ENCODE measurements around the gene MAGEA11.
"Not testable (repeated sequence)": the region's sequence is repeated elsewhere in the genome, so short reads cannot be mapped to it uniquely, and the experiment has no call there.

The MAGEA11 gene

DNA sequence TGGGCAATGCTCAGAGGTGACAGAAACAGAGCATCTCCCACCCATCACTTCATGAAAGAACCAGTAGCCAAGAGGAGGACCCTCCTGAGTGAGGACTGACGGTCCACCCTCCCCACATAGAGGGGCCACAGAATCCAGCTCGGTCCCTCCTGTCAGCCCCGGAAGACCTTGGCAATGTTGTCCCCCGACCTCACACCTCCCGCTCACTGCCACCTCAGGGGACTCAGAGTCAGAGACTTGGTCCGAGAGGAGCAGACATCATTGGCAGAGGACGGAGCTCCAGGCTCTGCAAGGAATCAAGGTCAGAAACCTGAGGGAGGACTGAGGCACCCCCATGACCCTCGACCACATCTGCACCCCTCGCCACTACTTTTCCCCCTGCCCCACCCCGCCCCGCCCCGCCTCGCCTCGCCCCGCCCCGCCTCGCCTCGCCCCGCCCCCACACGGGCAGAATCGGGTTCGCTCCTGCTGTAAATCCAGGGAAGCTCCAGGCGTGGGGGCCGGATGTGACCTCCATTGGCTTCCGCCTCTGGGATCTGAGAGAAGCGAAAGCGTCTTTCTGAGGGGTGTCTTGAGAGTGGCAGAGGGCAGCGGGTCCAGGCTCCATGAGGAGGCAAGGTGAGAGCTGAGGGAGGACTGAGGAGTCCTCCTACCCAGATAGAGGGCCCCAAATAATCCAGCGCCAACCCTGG, at the start of gene MAGEA11:
Gene MAGEA11, plus strand, starts transcription at position 516 of the 692 bp plus-strand sequence. CDS start 1,100 bp downstream, outside the sequence.
- no peak for DNase-seq

DNA sequence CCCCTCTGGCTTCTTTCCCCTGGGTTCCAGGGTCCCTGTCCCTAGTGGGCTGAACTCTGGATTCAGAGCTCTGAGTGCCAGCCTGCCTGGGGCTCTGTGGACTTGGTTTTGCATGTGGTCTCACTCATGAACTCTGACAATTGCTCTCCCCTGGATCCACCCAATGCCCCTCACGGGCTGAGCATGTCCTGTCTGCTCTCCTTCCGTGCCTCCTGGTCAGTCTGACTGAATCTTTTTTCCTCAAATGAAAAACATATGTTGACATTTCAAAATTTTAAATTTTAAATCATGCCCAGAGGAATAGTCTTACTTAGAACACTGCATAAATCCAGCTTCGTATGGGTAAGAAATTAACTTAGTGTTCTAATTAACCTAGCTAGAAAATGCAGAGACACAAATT, 36.8 kb upstream of the MAGEA11 start:
- not testable (repeated sequence) for DNase-seq

DNA sequence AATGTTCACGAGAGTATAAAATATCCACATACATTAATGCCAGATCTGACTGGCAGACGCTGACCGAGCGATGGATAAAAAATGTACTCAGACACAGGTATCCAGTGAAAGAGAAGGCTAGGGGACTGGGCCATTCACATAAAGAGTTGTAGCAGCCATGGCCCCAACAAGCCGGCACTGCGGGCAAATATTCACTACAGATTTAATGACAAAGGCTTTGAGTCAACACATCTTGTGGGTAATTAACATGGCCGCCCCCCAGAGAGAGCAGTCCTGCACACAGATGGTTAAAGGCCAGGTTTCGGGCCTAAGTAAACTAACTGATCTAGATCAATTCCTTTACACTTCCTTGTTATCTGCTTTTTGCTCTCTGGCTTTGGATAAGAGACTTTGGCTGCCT, 36.3 kb upstream of the MAGEA11 start:
- not testable (repeated sequence) for DNase-seq

GRCh38 chrX:149679164-149679678, 32.6 kb upstream of the MAGEA11 start:
- not testable (repeated sequence) for DNase-seq

DNA sequence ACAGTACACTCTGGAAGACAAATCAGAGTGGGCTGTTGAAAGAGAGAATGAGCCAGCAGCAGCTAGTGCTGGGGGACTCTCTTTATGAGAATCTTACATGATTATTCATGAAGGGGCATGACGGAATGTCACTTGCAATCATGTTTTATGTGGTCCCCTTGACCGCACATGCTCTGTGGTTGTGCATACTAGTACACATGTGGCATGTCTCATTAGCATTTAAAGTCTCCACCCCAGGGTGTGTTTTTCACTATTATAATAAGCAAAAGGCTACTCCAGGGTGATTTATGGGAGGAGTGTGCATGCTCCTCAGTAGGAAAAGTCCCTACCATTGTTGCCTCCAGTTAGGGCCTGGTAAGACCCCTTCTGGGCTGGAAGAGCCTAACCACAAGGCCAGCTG, 30.7 kb upstream of the MAGEA11 start:
- no peak for DNase-seq

GRCh38 chrX:149682031-149682430, 29.8 kb upstream of the MAGEA11 start:
- DNase-seq: no peak

DNA sequence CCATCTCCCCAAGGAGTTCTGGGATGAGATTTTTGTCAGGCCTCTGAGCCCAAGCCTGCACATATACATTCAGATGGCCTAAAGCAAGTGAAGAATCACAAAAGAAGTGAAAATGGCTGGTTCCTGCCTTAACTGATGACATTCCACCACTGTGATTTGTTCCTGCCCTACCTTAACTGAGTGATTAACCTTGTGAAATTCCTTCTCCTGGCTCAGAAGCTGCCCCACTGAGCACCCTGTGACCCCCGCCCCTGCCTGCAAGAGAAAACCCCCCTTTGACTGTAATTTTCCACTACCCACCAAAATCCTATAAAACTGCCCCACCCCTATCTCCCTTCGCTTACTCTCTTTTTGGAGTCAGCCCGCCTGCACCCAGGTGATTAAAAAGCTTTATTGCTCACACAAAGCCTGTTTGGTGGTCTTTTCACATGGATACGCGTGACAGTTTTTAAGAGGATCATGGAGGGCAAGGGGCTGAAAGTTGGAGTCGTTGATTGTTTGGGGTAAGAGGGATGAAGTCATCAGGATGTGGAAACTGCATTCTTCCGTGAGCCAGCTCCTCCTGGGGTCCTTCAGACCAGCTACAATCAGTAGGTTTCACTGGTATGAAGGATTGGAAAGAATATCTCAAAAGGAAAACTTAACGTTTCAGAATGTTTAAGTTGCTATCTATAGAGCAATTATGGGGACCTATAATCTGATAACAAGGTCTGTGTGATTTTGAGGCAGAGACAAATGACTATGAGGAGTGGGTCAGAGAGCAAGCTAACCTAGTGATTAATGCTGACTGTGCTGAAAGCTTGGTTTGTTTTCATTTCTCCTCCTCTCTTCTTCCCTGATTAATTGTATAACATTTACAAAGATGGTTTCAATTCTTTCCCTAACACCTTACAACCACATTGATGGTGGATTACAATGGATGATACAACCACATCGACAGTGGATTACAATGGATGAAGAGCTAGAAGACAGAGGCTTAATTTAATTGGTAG, 28.6 kb upstream of the MAGEA11 start:
- DNase-seq: no peak

GRCh38 chrX:149683966-149684730, 27.7 kb upstream of the MAGEA11 start:
- no peak for DNase-seq

DNA sequence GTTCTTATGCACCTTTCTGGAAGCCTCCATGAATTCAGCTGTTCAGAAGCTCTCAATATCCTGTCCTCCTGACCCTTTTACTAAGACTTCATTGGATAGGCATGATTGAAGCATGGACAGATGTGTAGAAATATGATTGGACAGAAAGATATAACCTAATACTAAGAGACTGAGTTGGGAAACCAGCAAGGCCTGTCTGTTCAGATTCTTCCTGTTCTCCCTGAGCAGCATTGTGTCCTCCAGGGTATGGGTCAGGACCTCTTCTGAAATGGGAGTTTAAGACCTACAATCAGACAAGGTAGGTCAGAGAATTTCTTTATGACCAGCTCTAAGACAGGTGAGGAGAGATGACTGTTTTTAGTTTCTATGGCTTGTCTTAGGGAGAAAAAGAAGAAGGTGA, 23.9 kb upstream of the MAGEA11 start:
- DNase-seq: no peak

DNA sequence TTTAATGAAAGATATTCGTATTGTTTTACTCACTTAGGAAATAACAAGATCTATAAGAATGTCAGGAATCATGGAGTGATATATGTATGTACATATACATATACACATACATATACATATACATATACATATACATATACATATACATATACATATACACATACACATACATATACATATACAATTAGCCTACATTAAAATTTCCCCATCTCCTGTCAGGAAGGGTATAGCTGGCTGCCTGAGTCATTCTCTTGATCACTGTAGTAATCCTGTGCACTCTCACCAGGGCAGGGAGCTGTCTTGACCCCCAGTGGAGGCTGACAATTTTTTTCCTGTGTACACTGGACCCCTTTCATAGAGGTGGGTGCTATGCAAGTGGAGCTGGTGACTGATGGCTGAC, 23.3 kb upstream of the MAGEA11 start:
- DNase-seq: no peak

DNA sequence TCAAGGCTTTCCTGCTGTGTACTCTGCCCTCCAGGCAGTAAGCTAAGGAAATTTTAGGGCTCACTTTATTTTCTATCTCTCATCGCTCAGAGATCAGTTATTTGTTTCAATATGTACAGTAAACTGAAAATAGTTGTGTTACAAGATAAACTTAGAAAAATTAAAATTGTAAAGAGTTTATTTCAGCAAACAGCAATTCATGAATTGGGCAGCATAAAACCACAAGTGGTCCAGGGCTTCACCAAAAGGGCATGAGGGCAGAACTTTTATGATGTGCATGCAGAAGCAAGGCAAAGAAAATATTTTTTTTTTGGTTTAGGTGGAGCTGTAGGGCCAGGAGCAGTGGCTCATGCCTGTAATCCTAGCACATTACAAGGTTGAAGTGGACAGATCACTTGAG, 20.1 kb upstream of the MAGEA11 start:
- DNase-seq: no peak

DNA sequence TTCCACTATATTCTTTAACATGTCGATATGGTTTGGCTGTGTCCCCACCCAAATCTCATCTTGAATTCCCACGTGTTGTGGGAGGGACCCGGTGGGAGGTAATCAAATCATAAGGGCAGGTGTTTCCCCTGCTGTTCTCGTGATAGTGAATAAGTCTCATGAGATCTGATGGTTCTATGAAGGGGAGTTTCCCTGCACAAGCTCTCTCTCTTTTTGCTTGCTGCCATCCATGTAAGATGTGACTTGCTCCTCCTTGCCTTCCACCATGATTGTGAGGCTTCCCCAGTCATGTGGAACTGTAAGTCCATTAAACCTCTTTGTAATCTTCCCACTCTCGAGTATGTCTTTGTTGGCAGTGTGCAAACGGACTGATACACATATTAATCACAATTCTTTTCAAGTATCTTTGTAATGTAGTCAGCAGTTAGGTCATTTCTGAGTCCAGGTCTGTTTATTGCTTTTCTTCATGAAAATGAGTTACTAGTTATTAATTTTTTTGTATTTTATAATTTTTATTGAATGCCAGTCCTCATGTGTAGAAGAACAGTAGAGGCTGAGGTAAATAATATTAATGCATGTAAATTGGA, 19.1 kb upstream of the MAGEA11 start:
- DNase-seq: not testable (repeated sequence)

GRCh38 chrX:149699761-149700160, 12.1 kb upstream of the MAGEA11 start:
- DNase-seq: no peak

DNA sequence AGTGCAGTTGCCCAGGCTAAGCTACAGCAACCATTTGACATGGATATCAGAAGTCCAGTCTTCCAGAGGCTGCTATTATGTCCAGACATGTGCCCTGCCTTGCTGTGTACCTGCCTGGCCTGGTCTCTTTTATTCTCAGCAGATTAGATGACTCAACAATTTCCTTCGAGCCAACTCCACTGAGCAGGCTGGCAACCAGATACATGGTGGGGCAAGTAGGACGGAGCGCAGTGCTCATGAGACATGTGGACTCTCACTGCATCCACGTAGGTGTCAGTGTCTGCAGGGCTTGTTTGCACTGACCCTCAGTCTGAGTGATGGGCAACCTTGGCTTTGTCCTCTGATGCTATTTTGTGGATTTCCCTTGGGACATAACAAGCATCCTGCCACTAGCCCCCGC, 7.2 kb upstream of the MAGEA11 start:
- DNase-seq: no peak

DNA sequence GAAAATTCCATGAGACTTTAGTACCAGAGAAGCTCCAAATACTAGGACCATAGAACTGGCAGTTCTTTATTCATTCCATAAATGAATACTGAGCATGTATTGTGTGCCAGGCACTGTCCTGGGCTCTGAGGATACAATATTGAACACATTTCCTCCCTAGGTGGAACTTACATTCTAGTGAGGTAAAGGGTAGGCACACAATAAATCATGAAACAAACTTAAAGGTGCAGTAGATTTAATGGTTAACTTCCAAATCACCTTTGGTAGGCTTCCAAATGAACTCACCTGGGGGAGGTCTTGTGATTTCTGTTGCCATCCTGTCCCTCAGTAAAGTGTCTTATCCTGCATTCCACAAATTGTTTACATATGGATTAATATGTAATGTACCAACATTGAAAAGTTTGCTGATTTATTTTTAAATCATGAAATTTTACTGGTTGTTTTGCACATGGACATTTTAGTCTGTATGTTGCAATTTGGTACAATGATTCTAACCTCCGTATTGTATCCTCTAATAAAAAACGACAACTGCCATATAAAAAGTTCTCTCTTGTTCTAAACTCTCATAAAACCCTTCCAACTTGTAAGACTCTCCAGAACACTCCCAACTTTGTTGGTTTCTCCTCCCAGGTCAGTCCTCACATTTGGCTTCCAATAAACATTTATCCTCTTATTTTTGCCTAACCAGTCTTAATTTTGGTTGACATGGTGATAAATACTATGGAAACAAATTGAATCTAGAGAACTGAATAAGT, 4.5 kb upstream of the MAGEA11 start:
- DNase-seq: no peak

DNA sequence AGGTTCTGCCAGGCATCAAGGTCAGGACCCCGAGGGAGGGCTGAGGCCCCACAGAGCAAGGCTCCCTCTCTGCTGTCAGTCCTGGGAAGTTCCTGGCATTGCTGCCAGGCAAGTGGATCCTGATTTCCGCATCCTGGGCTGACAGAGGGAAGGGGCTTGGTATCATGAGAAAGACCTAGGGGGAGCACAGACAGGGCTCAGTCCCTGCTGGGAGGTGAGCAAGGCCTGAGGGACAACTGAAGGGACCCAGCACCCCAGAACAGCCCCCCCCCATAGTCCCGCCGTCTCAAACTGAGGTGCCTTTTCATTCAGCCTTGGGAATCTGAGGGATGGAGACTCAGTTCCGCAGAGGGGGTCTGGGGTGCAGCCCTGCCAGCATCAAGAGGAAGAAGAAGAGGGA, 971 bp downstream of the MAGEA11 start:
- no peak for DNase-seq

- DNase-seq: no peak
Measured at GRCh38 chrX:149713279-149714050, 1.6 kb downstream of the MAGEA11 start.

GRCh38 chrX:149715468-149715867, 3.6 kb downstream of the MAGEA11 start:
- DNase-seq: no peak

DNA sequence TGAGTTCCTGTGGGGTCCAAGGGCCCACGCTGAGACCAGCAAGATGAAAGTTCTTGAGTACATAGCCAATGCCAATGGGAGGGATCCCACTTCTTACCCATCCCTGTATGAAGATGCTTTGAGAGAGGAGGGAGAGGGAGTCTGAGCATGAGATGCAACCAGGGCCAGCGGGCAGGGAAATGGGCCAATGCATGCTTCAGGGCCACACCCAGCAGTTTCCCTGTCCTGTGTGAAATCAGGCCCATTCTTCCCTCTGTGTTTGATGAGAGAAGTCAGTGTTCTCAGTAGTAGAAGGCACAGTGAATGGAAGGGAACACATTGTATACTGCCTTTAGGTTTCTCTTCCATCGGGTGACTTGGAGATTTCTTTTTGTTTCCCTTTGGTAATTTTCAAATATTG, 4.8 kb downstream of the MAGEA11 start:
- DNase-seq: no peak

DNA sequence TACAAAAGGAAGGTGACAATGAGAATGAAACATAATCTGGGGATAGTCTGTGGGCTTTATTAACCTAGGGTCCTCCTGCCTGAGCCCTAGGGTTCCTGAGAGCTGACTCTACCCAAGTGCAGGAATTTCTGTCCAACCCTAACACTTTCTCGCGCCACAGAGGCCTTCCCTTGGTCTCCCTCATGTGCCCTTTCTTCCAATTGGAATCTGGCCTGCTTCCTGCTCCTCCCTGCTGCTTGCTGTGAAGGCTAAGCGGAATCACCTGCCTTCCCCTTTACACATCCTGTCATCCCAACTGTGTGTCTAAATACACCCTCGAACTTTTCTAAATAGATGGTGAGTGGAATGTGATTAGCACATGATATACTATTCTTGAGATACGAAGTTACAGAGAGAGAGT, 5.9 kb downstream of the MAGEA11 start:
- no peak for DNase-seq

DNA sequence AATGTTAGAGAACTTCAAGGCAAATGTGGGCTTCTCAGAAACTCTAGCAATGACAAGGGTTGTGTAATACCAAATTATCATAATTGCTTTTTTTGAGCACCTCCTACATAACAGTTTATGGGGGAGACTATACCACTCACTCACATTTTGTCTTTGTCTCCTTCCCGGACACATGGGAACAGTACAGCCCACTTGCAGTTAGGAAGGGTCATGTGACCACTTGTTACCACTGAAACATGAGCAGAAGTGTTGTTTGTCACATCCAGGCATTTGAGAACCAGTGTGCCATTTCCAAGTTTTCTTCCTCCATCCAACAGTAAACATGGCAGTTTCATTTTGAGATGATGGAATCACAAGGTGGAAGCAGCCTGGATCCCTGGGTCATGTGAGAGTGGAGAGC, 6.9 kb downstream of the MAGEA11 start:
- no peak for DNase-seq
